Activated naive CD4-positive, alpha-beta T cell treated with anti-CD3 and anti-CD28 coated beads, Interleukin-2, amount 10 ng/mL, durations not matched to agents 7 days and 5 days (primary cell): ENCODE results near the gene B4GALT3.

Source experiments
- CTCF ChIA-PET: fragments of 350-600 bp; sonication (Branson Sonifier 250); formaldehyde crosslinking; loops from one replicate; lab custom pipeline; 2021; ENCODE audit warnings: antibody characterized with exemption; lab: Charles Lee
- DNase-seq: peaks from one replicate; pipeline ENCODE4 v3.0.0-alpha.2; 2020
- H3K27ac Mint-ChIP-seq: one replicate; pipeline ENCODE4 v1.8.0; 2021; ENCODE audit warnings: mild to moderate bottlenecking, moderate library complexity, mixed read lengths
- H3K27me3 Mint-ChIP-seq: one replicate; pipeline ENCODE4 v1.8.0; 2021; ENCODE audit warnings: mild to moderate bottlenecking, mixed read lengths
- H3K36me3 Mint-ChIP-seq: one replicate; pipeline ENCODE4 v1.8.0; 2021; ENCODE audit warnings: mixed read lengths
- H3K4me1 Mint-ChIP-seq: one replicate; pipeline ENCODE4 v1.8.0; 2021; ENCODE audit warnings: mixed read lengths
- H3K4me3 Mint-ChIP-seq: one replicate; pipeline ENCODE4 v1.8.0; 2021; ENCODE audit warnings: mild to moderate bottlenecking, moderate library complexity, mixed read lengths
- H3K9me3 Mint-ChIP-seq: one replicate; pipeline ENCODE4 v1.8.0; 2021; ENCODE audit warnings: mixed read lengths

Gene B4GALT3

GRCh38 chr1:161217831-161218230 is 40.5 kb upstream of the B4GALT3 start:
- H3K36me3 Mint-ChIP-seq = peaks cover 23% of the 10 kb centered on the region
- H3K4me1 Mint-ChIP-seq = peaks cover 53% of the 10 kb centered on the region
- H3K27me3 Mint-ChIP-seq = peaks cover 5% of the 10 kb centered on the region
- no peak overlapping the region for H3K4me3 Mint-ChIP-seq
- H3K9me3 Mint-ChIP-seq = no peaks in the 10 kb centered on the region
- H3K27ac Mint-ChIP-seq = peak overlapping the region; percentile 78
- CTCF ChIA-PET = interaction anchor here (0.7 to 5.3 kb wide), 6 partner anchors 9 to 219 kb away, joined by 3 to 29 read pairs (median 9); partner anchors contain the start of gene TOMM40L
- no peak for DNase-seq

- CTCF ChIA-PET = interaction anchor here (0.7 to 5.3 kb wide), 8 partner anchors 10 to 219 kb away, joined by 3 to 29 read pairs (median 5); partner anchors contain the start of gene TOMM40L
- Mint-ChIP-seq H3K36me3 (peaks cover 28% of the 10 kb centered on the region), H3K27ac (no peak overlapping the region), H3K4me3 (no peak overlapping the region), H3K4me1 (peaks cover 52% of the 10 kb centered on the region), H3K9me3 (no peaks in the 10 kb centered on the region), H3K27me3 (peaks cover 5% of the 10 kb centered on the region)
- DNase-seq = no peak
These were observed 39.8 kb upstream of the B4GALT3 start for GRCh38 chr1:161216945-161217712.

GRCh38 chr1:161215076-161215475 is 37.8 kb upstream of the B4GALT3 start, which contains the start of gene FCER1G:
Gene FCER1G (plus strand): TSS chr1:161215295. CDS start chr1:161215322, 27 bp downstream.
- Mint-ChIP-seq H3K4me3 (peak within 1 kb of the TSS; percentile 20), H3K27me3 (peaks cover under 1% of the 10 kb centered on the region), H3K27ac (peak within 1 kb of the TSS; percentile 75), H3K36me3 (peaks cover 44% of the 10 kb centered on the region), H3K4me1 (peaks cover 49% of the 10 kb centered on the region), H3K9me3 (no peaks in the 10 kb centered on the region)
- CTCF ChIA-PET = interaction anchor here (1.3 to 5.3 kb wide), 2 partner anchors 12 to 23 kb away, joined by 3 to 29 read pairs; partner anchors contain the start of gene TOMM40L
- no peak for DNase-seq

- Mint-ChIP-seq H3K36me3 (peaks cover 51% of the 10 kb centered on the region), H3K4me1 (peaks cover 54% of the 10 kb centered on the region), H3K4me3 (no peak overlapping the region), H3K27ac (peak overlapping the region; percentile 75), H3K27me3 (no peaks in the 10 kb centered on the region), H3K9me3 (no peaks in the 10 kb centered on the region)
- CTCF ChIA-PET = interaction anchor here (1.3 kb wide), 1 partner anchor 23 kb away, joined by 3 read pairs; no protein-coding TSS in a partner anchor
- DNase-seq = no peak
These were observed 37.1 kb upstream of the B4GALT3 start for GRCh38 chr1:161214369-161214768.

GRCh38 chr1:161209790-161210409 is 32.6 kb upstream of the B4GALT3 start:
- Mint-ChIP-seq H3K4me1 (peaks cover 47% of the 10 kb centered on the region), H3K9me3 (no peaks in the 10 kb centered on the region), H3K27me3 (no peaks in the 10 kb centered on the region), H3K27ac (peak overlapping the region; percentile 82), H3K4me3 (no peak overlapping the region), H3K36me3 (peaks cover 80% of the 10 kb centered on the region)
- CTCF ChIA-PET = interaction anchor here (0.8 to 6.1 kb wide), 9 partner anchors 7 to 165 kb away, joined by 4 to 94 read pairs (median 7); partner anchors contain the start of genes APOA2, CFAP126, NDUFS2 and PPOX
- peak; percentile 83 for DNase-seq

GRCh38 chr1:161207173-161207572 is 29.9 kb upstream of the B4GALT3 start:
- Mint-ChIP-seq H3K4me3 (no peak overlapping the region), H3K27me3 (no peaks in the 10 kb centered on the region), H3K27ac (no peak overlapping the region), H3K9me3 (no peaks in the 10 kb centered on the region), H3K4me1 (peaks cover 59% of the 10 kb centered on the region), H3K36me3 (peaks cover 76% of the 10 kb centered on the region)
- CTCF ChIA-PET = interaction anchor here (1.3 to 7.6 kb wide), 3 partner anchors 10 to 19 kb away, joined by 3 to 42 read pairs (median 4); partner anchors contain the start of gene TOMM40L
- DNase-seq = no peak

GRCh38 chr1:161206411-161207140 is 29.3 kb upstream of the B4GALT3 start:
- H3K36me3 Mint-ChIP-seq = peaks cover 71% of the 10 kb centered on the region
- no peak for DNase-seq
- H3K27ac Mint-ChIP-seq = no peak overlapping the region
- CTCF ChIA-PET = interaction anchor here (0.9 to 7.6 kb wide), 6 partner anchors 11 to 176 kb away, joined by 3 to 42 read pairs (median 8); partner anchors contain the start of gene TOMM40L
- peaks cover 65% of the 10 kb centered on the region for H3K4me1 Mint-ChIP-seq
- H3K4me3 Mint-ChIP-seq = no peak overlapping the region
- no peaks in the 10 kb centered on the region for H3K9me3 Mint-ChIP-seq
- H3K27me3 Mint-ChIP-seq = no peaks in the 10 kb centered on the region

GRCh38 chr1:161201836-161202712 is 24.8 kb upstream of the B4GALT3 start, which contains the start of gene NDUFS2:
Gene NDUFS2 (plus strand): TSS chr1:161202367. CDS start chr1:161202386, 19 bp downstream.
- Mint-ChIP-seq H3K27ac (peak within 1 kb of the TSS; percentile 97), H3K27me3 (no peaks in the 10 kb centered on the region), H3K9me3 (no peaks in the 10 kb centered on the region), H3K4me3 (peak within 1 kb of the TSS; percentile 94), H3K36me3 (peaks cover 42% of the 10 kb centered on the region), H3K4me1 (peaks cover 84% of the 10 kb centered on the region)
- peak; percentile 99 for DNase-seq
- CTCF ChIA-PET = interaction anchor here (1.1 to 7.6 kb wide), 8 partner anchors 9 to 180 kb away, joined by 3 to 42 read pairs (median 9); partner anchors contain the start of genes PPOX and TOMM40L

- Mint-ChIP-seq H3K4me3 (peak overlapping the region; percentile 94), H3K36me3 (peaks cover 34% of the 10 kb centered on the region), H3K27ac (peak overlapping the region; percentile 97), H3K4me1 (peaks cover 82% of the 10 kb centered on the region), H3K9me3 (no peaks in the 10 kb centered on the region), H3K27me3 (no peaks in the 10 kb centered on the region)
- DNase-seq = peak; percentile 32
- CTCF ChIA-PET = interaction anchor here (0.6 to 7.6 kb wide), 7 partner anchors 8 to 181 kb away, joined by 3 to 42 read pairs (median 12); partner anchors contain the start of genes PPOX and TOMM40L
These were observed 23.9 kb upstream of the B4GALT3 start for GRCh38 chr1:161200992-161201835.

GRCh38 chr1:161200421-161200991 is 23.2 kb upstream of the B4GALT3 start:
- peak overlapping the region; percentile 97 for H3K27ac Mint-ChIP-seq
- H3K36me3 Mint-ChIP-seq = peaks cover 27% of the 10 kb centered on the region
- CTCF ChIA-PET = interaction anchor here (0.6 to 7.6 kb wide), 6 partner anchors 8 to 182 kb away, joined by 3 to 42 read pairs (median 18); partner anchors contain the start of genes PPOX and TOMM40L
- no peaks in the 10 kb centered on the region for H3K9me3 Mint-ChIP-seq
- peak overlapping the region; percentile 39 for H3K4me3 Mint-ChIP-seq
- peaks cover 78% of the 10 kb centered on the region for H3K4me1 Mint-ChIP-seq
- no peaks in the 10 kb centered on the region for H3K27me3 Mint-ChIP-seq
- DNase-seq = peak; percentile 36

- Mint-ChIP-seq H3K27ac (peak overlapping the region; percentile 97), H3K9me3 (no peaks in the 10 kb centered on the region), H3K36me3 (peaks cover 19% of the 10 kb centered on the region), H3K4me3 (no peak overlapping the region), H3K4me1 (peaks cover 80% of the 10 kb centered on the region), H3K27me3 (no peaks in the 10 kb centered on the region)
- CTCF ChIA-PET = interaction anchor here (1.4 kb wide), 1 partner anchor 13 kb away, joined by 4 read pairs; no protein-coding TSS in a partner anchor
- no peak for DNase-seq
These were observed 22.3 kb upstream of the B4GALT3 start for GRCh38 chr1:161199506-161200139.
